BE2C (cell line): Measurements from ENCODE around the gene MPG.

Experiments used
- DNase-seq: peaks from one replicate; pipeline ENCODE4 v3.0.0-alpha.2; 2020
- H3K27me3 ChIP-seq: fragments of 250-450 bp; sonication (Bioruptor Pico); 2 replicates; pipeline ENCODE4 v1.5.1; 2020; ENCODE audit warnings: mild to moderate bottlenecking
- H3K36me3 ChIP-seq: fragments of 250-450 bp; sonication (Bioruptor Pico); 2 replicates; pipeline ENCODE4 v1.5.1; 2020; ENCODE audit warnings: mild to moderate bottlenecking
- H3K4me1 ChIP-seq: fragments of 250-450 bp; sonication (Bioruptor Pico); 2 replicates; pipeline ENCODE4 v1.5.1; 2020
- H3K4me3 ChIP-seq: 2 replicates; pipeline ENCODE4 v1.5.1; 2011; ENCODE audit warnings: low read depth, low read length
- H3K9me3 ChIP-seq: fragments of 250-450 bp; sonication (Bioruptor Pico); 2 replicates; pipeline ENCODE4 v1.5.1; 2020
- TF ChIP-seq, protein P1 (sequence below): IDR thresholded peaks from 2 replicates; pipeline ENCODE4 v1.5.1; 2012; ENCODE audit warnings: mild to moderate bottlenecking, low read depth, low read length

The MPG gene

DNA sequence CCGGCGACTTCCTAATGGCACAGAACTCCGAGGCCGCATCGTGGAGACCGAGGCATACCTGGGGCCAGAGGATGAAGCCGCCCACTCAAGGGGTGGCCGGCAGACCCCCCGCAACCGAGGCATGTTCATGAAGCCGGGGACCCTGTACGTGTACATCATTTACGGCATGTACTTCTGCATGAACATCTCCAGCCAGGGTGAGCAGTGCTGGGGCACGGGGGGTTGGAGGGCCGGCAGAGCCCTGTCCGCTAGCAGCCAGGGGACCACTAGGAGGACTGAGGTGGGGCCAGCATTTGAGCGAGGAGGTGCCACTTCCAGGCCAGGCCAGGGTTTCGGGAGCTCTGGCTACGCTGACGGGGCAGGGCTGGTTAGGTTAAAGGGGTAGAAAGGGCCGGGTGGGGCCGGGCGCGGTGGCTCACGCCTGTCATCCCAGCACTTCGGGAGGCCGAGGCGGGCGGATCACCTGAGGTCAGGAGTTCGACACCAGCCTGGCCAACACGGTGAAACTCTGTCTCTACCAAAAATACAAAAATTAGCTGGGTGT lies 5.1 kb downstream of the MPG start:
- Histone ChIP-seq H3K9me3 (no peaks in the 10 kb centered on the region), H3K36me3 (peaks cover 36% of the 10 kb centered on the region), H3K4me3 (no peak overlapping the region), H3K27me3 (no peaks in the 10 kb centered on the region), H3K4me1 (peaks cover 7% of the 10 kb centered on the region)
- DNase-seq: no peak
- TF ChIP-seq, protein P1, sequence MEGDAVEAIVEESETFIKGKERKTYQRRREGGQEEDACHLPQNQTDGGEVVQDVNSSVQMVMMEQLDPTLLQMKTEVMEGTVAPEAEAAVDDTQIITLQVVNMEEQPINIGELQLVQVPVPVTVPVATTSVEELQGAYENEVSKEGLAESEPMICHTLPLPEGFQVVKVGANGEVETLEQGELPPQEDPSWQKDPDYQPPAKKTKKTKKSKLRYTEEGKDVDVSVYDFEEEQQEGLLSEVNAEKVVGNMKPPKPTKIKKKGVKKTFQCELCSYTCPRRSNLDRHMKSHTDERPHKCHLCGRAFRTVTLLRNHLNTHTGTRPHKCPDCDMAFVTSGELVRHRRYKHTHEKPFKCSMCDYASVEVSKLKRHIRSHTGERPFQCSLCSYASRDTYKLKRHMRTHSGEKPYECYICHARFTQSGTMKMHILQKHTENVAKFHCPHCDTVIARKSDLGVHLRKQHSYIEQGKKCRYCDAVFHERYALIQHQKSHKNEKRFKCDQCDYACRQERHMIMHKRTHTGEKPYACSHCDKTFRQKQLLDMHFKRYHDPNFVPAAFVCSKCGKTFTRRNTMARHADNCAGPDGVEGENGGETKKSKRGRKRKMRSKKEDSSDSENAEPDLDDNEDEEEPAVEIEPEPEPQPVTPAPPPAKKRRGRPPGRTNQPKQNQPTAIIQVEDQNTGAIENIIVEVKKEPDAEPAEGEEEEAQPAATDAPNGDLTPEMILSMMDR: no peak

DNA sequence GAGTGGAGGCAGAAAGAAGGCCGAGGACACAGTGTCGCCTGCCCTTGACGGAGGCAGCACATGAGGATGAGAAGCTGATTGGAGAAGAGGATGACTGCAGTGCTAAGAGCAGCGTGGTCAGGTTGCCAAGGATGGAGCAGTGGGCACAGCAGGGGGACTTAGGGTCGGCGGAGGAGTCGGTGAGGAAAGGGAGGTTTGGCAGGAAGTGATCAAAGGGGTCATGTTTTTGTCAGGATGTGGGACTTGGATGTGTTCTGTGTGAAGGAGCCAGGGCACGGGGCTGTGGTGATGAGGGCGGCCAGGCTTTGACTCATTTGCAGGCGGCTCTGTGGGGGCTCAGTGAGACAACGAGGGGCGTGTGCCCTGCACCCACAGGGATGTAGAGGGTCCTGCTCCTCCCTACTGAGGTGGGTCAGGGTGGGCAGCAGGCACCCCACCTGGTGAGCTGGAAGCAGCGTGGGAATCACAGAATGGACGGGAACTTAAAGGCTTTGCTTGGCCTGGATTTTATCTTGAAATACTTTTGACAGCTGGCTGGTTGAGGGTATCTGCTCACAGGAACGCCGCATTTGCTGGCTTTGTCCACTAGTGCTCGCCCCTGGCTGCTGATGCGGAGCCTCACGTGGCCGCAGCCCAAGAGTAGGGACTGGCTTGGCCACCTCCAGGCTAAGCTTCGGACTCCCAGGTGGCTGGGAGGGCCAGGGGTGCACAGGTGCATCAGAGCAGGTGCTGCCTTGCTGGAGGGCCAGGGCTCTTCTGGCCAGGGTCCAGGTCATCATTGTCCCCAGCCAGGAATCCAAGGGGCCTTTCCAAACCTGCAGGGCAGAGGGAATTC lies 6.0 kb downstream of the MPG start:
- DNase-seq: no peak
- H3K4me1 ChIP-seq: peaks cover 7% of the 10 kb centered on the region
- no peak overlapping the region for H3K4me3 ChIP-seq
- H3K9me3 ChIP-seq: no peaks in the 10 kb centered on the region
- no peaks in the 10 kb centered on the region for H3K27me3 ChIP-seq
- H3K36me3 ChIP-seq: peaks cover 42% of the 10 kb centered on the region
- TF ChIP-seq, protein P1: peak; percentile 13; the same call in 1 of the 2 replicates

DNA sequence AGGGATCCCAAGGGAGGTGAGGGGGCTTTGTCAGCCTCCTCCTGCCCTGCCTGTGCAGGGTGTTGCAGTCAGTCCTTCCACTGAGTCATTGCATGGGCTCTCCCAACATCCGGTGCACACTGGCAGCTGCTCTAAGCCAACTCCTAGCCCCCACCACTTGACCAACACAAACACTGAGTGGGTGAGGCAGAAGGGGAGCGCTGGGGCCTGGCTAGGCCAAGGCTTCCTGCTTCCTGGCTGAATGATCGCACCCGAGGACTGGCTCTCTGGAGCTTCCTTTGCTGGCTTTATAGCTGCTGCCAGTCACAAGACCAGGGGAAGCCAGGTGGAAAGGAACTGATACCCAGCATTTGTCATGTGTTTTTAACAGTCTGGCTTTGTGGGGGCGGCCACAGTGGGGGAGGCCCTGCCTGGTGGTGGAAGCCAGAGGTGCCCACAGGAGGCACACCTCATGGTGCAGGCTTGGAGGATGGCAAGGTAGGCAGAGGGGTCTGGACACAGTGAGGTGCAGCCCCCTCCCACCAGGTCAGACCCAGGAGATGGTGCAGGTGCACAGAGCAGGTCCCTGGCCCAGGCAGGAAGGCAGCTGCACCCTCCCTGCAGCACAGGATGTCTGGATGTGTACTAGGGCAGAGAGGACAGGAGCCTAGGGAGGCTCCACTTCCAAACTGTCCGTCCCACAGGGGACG lies 6.8 kb downstream of the MPG start:
- DNase-seq: peak; percentile 35
- H3K36me3 ChIP-seq: peaks cover 48% of the 10 kb centered on the region
- H3K9me3 ChIP-seq: no peaks in the 10 kb centered on the region
- TF ChIP-seq, protein P1: no peak
- no peak overlapping the region for H3K4me3 ChIP-seq
- H3K4me1 ChIP-seq: peaks cover 7% of the 10 kb centered on the region
- no peaks in the 10 kb centered on the region for H3K27me3 ChIP-seq

DNA sequence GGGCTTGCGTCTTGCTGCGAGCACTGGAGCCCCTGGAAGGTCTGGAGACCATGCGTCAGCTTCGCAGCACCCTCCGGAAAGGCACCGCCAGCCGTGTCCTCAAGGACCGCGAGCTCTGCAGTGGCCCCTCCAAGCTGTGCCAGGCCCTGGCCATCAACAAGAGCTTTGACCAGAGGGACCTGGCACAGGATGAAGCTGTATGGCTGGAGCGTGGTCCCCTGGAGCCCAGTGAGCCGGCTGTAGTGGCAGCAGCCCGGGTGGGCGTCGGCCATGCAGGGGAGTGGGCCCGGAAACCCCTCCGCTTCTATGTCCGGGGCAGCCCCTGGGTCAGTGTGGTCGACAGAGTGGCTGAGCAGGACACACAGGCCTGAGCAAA lies 7.4 kb downstream of the MPG start:
- Histone ChIP-seq H3K4me1 (peaks cover 7% of the 10 kb centered on the region), H3K4me3 (no peak overlapping the region), H3K9me3 (no peaks in the 10 kb centered on the region), H3K27me3 (no peaks in the 10 kb centered on the region), H3K36me3 (peaks cover 48% of the 10 kb centered on the region)
- TF ChIP-seq, protein P1: no peak
- no peak for DNase-seq

DNA sequence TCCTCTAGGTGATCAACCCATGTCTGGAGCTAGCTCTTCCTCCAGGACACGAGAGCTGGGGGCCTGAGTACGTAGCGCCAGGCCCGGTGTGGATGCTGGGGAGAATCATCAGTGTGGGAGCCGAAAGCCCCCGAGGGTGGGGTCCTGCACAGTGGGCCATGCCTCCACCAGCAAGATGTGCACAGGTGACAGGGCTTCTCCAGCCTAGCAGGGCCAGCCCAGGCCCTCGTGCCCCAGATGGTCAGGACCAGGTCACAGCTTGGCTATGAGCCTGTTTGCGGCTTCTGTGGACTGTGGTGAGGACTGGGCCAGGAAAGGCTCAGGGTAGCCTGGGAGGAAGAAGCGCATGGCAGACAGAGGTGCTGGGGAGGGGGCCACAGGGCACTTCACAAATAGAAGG lies 7.8 kb downstream of the MPG start:
- TF ChIP-seq, protein P1: no peak
- Histone ChIP-seq H3K36me3 (peaks cover 48% of the 10 kb centered on the region), H3K9me3 (no peaks in the 10 kb centered on the region), H3K4me1 (peaks cover 7% of the 10 kb centered on the region), H3K4me3 (no peak overlapping the region), H3K27me3 (no peaks in the 10 kb centered on the region)
- no peak for DNase-seq
